Measurements from ENCODE around the gene PTPRJ. TPM values are rescaled to one million over a fixed set of nuclear protein-coding genes. Genes with fewer than 3 reads are reported as not detected.

The PTPRJ gene
- total and polyA plus RNA-seq, 2 donors (not counting 3 experiments of a cell fraction or from before 2014, with no cell fraction given) = 3.1 to 7.7 TPM

- Histone ChIP-seq H3K27ac (ENCODE audit: insufficient read depth, low read depth, low read length) (no peak overlapping the region), H3K79me2 (ENCODE audit: control insufficient read depth, insufficient read depth, low read length) (no peaks in the 10 kb centered on the region), H2AFZ (ENCODE audit: low read depth, low read length) (no peak overlapping the region), H3K9me3 (replicated peaks; ENCODE audit: control insufficient read depth, insufficient read depth, low read length) (no peaks in the 10 kb centered on the region), H3K9ac (replicated peaks; ENCODE audit: extremely low read depth, insufficient read depth, low read length) (no peak overlapping the region), H3K4me2 (ENCODE audit: insufficient read depth, low read length) (no peak overlapping the region), H3K9me1 (replicated peaks; ENCODE audit: control insufficient read depth, extremely low read depth, insufficient read depth, low read length) (no peaks in the 10 kb centered on the region), H3K4me1 (ENCODE audit: control insufficient read depth, extremely low read depth, insufficient read depth, low read length) (no peaks in the 10 kb centered on the region), H3K36me3 (ENCODE audit: control insufficient read depth in 2 of 2, extremely low read depth in 1 of 2, insufficient read depth in 2 of 2, low read length in 2 of 2) (no peaks in the 10 kb centered on the region), H3K27me3 (ENCODE audit: control insufficient read depth in 2 of 2, insufficient read depth in 2 of 2, low read length in 2 of 2) (no peaks in the 10 kb centered on the region), H3K4me3 (replicated peaks in 1 of 3; ENCODE audit: insufficient read depth in 1 of 3, low read depth in 1 of 3, low read length in 3 of 3) (no peak overlapping the region), H4K20me1 (replicated peaks; ENCODE audit: control insufficient read depth, extremely low read depth, insufficient read depth, low read length) (no peaks in the 10 kb centered on the region)
- BruUV-seq (replicated peaks) = no TSS peak
- TF ChIP-seq JUN (IDR thresholded peaks at IDR 0.05; ENCODE audit: borderline replicate concordance, insufficient read depth, insufficient read length, low read depth) (no peak), MAX (IDR thresholded peaks at IDR 0.05; ENCODE audit: insufficient read depth, insufficient read length) (no peak), POLR2A (IDR thresholded peaks at IDR 0.05; ENCODE audit: low read depth, low read length) (no peak), FOS (IDR thresholded peaks at IDR 0.05; ENCODE audit: borderline replicate concordance, insufficient read depth, low read length) (no peak), MYC (IDR thresholded peaks at IDR 0.05; ENCODE audit: low read depth, low read length) (no peak), EZH2 (IDR thresholded peaks at IDR 0.05; ENCODE audit: borderline replicate concordance, low read depth, low read length, severe bottlenecking) (no peak), POLR2AphosphoS5 (IDR thresholded peaks at IDR 0.05; ENCODE audit: insufficient read depth, low read depth, low read length) (no peak), CTCF (IDR thresholded peaks at IDR 0.05; ENCODE audit: extremely low read depth in 1 of 2, insufficient read depth in 1 of 2, low read depth in 1 of 2, low read length in 2 of 2) (no peak), GATA2 (IDR thresholded peaks at IDR 0.05; ENCODE audit: insufficient read depth, insufficient read length, low read depth, low read length) (no peak)
- DNase-seq (ENCODE audit: low read depth, low spot score) (no peak), FAIRE-seq (no peak)
- intact Hi-C loops (cut with micrococcal nuclease) (no loop called here), dilution Hi-C loops (cut with MboI; ENCODE audit: extremely low pct_ligation_motif_present, low sequenced_read_pairs) (no loop called here)
- CTCF ChIA-PET = interaction anchor here (1.3 to 1.5 kb wide), 3 partner anchors 13 to 104 kb away, joined by 3 read pairs; no protein-coding TSS in a partner anchor
- POLR2A ChIA-PET = no interaction called here
Measured at GRCh38 chr11:48005136-48005535, 24.8 kb downstream of the PTPRJ start.

Data from endothelial cell of umbilical vein (primary cell).